ENCODE data around the gene MTIF2.
"Not testable (repeated sequence)": the region's sequence is repeated elsewhere in the genome, so short reads cannot be mapped to it uniquely, and the experiment has no call there.

The MTIF2 gene, protein sequence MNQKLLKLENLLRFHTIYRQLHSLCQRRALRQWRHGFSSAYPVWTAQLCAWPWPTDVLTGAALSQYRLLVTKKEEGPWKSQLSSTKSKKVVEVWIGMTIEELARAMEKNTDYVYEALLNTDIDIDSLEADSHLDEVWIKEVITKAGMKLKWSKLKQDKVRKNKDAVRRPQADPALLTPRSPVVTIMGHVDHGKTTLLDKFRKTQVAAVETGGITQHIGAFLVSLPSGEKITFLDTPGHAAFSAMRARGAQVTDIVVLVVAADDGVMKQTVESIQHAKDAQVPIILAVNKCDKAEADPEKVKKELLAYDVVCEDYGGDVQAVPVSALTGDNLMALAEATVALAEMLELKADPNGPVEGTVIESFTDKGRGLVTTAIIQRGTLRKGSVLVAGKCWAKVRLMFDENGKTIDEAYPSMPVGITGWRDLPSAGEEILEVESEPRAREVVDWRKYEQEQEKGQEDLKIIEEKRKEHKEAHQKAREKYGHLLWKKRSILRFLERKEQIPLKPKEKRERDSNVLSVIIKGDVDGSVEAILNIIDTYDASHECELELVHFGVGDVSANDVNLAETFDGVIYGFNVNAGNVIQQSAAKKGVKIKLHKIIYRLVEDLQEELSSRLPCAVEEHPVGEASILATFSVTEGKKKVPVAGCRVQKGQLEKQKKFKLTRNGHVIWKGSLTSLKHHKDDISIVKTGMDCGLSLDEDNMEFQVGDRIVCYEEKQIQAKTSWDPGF

DNA sequence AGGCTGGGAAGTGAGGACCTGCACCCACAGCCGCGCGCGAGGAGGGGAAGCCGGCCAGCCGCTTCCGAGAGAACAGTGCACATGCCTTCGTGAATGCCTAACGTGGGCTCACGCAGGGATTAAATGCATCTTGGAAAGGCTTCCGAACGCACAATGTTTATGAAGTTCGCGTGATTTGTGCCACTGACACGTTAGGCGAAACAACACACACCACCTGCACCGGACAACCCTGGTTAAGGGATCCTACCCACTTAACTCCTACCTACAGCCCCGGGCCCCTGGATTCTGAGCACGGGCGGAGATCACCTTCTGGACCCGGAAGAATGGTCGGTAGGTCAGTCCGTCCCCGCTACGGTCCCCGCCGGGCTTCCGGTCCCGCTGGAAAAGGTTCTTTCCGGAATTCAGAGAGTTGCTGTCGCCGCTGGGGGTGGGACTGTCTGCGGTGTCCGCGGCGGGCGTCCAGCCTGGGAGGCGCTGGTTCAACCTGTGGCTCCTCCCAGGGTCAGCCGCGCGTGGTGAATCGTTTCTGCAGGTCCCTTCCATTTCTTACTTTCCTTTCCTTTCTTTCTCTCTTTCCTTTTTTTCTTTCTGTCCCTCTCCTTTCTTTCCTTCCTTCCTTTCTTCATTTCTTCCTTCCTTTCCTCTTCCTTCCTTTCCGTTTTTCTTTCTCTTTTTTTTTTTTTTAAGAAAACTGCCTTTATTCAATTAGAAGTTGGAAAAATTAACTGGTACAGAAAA is at the start of gene MTIF2:
Gene MTIF2, minus strand, starts transcription at position 325 of the 738 bp plus-strand sequence. CDS start 5,373 bp downstream, outside the sequence.
- peak; percentile 80 for DNase-seq (ENCODE audit: low spot score)

DNA sequence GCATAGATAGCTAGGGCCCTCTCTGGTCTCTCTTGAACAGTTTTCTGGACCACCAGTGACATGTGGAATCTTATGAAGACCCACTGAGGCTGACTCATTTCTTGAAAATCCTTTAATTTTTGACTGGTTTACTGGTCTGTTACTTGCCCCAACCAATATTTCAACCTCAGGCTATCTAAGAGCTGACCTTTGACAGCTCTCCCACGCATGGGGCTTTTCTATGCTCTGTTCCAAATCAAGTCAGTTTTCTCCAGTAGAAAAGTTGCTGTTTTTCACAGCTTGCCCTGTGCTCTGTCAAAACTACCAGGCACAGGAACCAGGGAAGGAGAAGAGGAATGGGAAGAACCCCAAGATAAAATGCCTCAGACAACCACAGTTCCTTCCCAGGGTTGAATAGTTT is 46.0 kb upstream of the MTIF2 start:
- DNase-seq (ENCODE audit: low spot score): no peak

GRCh38 chr2:55311444-55311870 is 42.4 kb upstream of the MTIF2 start:
- no peak for DNase-seq (ENCODE audit: low spot score)

- DNase-seq (ENCODE audit: low spot score): no peak
These were observed 40.4 kb upstream of the MTIF2 start for GRCh38 chr2:55309446-55309845.

GRCh38 chr2:55302241-55302640 is 33.2 kb upstream of the MTIF2 start:
- no peak for DNase-seq (ENCODE audit: low spot score)

- DNase-seq (ENCODE audit: low spot score): no peak
These were observed 32.2 kb upstream of the MTIF2 start for GRCh38 chr2:55301277-55301676.

GRCh38 chr2:55296393-55296792 is 27.4 kb upstream of the MTIF2 start:
- DNase-seq (ENCODE audit: low spot score): no peak

DNA sequence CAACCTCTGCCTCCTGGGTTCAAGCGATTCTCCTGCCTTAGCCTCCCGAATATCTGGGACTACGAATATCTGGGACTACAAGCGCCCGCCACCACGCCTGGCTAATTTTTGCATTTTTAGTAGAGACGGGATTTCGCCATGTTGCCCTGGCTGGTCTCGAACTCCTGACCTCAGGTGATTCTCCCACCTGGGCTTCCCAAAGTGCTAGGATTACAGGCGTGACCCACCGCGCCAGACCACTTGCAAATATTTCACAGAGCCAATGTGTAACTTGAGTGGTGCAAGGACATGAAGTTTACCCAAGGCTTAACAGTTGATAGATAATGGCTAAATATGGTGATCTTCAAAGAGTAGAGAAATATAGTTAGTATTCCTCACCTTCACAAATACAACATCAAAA is 14.1 kb upstream of the MTIF2 start:
- no peak for DNase-seq (ENCODE audit: low spot score)

DNA sequence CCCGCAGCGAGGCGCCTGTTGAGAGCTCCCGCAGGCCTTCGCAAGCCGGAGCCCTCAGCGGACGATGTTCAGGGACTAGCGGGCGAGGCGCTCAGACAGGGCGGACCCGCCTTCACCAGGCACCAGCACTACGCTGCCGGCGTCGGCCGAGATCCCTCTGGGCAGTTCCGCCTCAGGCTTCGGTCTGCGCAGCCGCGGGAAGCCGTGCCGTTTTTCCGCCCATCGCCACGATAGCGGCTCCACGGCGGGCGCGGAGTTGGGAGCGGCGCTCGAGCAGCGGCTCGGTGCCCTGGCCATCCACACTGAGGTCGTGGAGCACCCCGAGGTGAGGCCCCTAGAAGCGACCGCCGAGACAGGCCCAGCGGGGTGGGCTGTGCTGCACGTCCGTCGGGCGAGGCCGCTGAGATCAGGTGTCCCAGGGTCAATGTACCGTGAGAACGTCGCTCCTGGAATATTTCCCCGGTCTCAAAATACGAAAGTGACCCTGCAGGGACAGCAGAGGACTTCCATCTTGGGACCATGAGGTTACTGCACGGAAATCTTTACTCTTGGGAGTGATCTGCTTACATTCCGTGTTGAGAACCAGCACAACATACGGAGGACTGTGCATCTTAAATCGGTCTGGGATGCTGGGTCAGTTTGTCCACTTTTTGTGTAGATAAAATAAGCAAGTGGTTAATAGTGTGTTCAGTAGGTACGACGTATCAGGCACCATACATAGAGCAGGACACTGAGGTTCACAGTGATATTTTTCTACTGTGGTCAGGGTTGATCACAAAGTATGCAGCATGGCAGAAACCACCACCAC is 13.3 kb upstream of the MTIF2 start:
- peak; percentile 83 for DNase-seq (ENCODE audit: low spot score)

DNA sequence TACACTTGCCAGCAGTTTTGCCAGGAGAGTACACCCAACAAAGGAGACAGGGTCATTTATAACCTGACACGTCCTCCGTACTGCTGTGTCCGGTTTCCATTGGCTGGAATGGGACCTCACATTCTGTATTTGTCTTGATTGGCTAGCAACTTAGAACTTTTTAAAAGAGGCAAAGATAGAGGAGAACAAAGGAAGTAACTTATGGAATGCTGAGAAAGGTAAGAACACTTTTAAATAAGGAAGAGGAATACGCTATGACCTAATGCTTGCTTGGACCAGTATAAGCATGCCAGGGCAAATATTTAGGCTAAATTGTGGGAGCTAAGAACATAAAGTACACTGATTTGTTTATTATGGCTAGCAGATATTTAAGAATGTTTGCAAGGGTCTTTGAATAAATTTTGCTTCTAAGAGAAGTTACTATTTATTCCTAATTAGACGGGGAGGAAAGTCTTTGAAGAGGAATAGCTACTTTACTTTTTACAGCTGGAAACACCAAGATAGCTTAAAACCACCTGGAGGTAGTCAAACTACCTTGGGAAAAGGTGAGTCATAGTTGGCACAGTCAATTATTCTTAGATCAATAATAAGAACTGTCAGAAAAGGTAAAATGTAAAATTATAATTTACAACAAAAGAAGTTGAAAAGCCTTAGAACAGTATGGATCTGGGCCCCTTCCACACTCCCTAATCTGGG is 12.0 kb upstream of the MTIF2 start:
- not testable (repeated sequence) for DNase-seq (ENCODE audit: low spot score)

- DNase-seq (ENCODE audit: low spot score): not testable (repeated sequence)
These were observed 10.9 kb upstream of the MTIF2 start for GRCh38 chr2:55279859-55280424.

- not testable (repeated sequence) for DNase-seq (ENCODE audit: low spot score)
These were observed 10.3 kb upstream of the MTIF2 start for GRCh38 chr2:55279214-55279835.

GRCh38 chr2:55277310-55277709 is 8.3 kb upstream of the MTIF2 start:
- no peak for DNase-seq (ENCODE audit: low spot score)

GRCh38 chr2:55274346-55274745 is 5.3 kb upstream of the MTIF2 start:
- DNase-seq (ENCODE audit: low spot score): not testable (repeated sequence)

DNA sequence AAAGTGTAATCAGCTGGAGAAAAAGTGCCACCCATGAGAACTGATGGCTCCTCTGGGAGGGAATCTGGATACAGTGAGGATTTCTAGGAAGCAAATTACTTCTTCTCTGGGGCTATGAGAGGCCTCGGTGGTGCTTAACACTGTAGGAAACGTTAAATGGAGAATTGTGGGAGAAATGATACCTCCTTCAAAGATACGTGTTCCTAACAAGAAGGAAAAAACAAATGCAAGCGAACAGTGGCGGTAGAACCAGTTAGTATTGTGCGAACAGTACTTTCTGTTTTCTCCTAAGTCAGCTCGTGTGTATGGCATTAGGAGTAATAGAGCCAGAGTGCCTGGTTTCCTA is 587 bp upstream of the MTIF2 start:
- peak; percentile 12 for DNase-seq (ENCODE audit: low spot score)

- no peak for DNase-seq (ENCODE audit: low spot score)
These were observed 634 bp downstream of the MTIF2 start for GRCh38 chr2:55268288-55268906.

- DNase-seq (ENCODE audit: low spot score): not testable (repeated sequence)
These were observed 9.4 kb downstream of the MTIF2 start for GRCh38 chr2:55259586-55259985.

- no peak for DNase-seq (ENCODE audit: low spot score)
These were observed 16.2 kb downstream of the MTIF2 start for GRCh38 chr2:55252832-55253231.

DNA sequence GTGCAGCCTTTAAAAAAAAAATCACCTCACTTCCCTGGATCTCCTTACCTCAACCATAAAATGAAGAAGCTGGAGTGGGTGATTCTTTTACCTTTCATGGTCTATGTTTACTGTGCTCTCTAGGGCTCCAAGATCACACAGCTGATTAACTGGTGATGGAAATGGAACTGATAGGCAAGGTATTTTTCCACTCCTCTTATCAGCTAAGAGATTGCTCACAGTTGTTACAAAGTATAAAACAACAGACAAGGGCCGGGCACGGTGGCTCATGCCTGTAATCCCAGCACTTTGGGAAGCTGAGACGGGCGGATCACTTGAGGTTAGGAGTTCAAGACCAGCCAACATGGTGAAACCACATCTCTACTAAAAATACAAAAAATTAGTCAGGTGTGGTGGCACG is 22.0 kb downstream of the MTIF2 start:
- no peak for DNase-seq (ENCODE audit: low spot score)

DNA sequence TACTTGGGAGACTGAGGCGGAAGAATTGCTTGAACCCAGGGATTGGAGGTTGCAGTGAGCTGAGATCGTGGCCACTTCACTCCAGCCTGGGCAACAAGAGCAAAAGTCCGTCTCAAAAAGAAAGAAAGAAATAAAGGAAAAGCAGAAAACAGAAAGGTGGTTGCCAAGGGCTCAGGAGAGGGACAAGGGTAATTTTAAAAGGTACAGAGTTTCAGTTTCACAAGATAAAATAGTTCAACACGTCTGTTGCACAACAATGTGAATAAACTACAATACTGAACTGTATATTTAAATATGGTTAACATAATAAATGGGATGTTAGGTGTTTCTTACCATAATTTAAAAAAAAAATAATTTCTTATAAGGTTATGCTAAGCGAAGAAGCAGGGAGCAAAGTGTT is 23.6 kb downstream of the MTIF2 start:
- no peak for DNase-seq (ENCODE audit: low spot score)
